ENCODE data around the gene ZNF618.

- TF ChIP-seq CTCF (IDR thresholded peaks at IDR 0.05 in 4 of 5, conservative IDR thresholded peaks at IDR 0.05 in 1 of 5) (no peak), POLR2A (IDR thresholded peaks at IDR 0.05) (no peak)
These were observed 58.2 kb downstream of the ZNF618 start for GRCh38 chr9:113934167-113934828.
